Psoas muscle (tissue), 8 donors: ENCODE data around the gene DSG3. TPM values are rescaled to one million over a fixed set of nuclear protein-coding genes. Genes with fewer than 3 reads are reported as not detected.

ENCODE experiments used
- ATAC-seq, 4 donors: fragments of 200-7000 bp; cut with Tn5 transposase; one replicate each; pipeline ENCODE4 v1.9.1; 2020; ENCODE audit warnings: moderate library complexity in 3 of 4, mild to moderate bottlenecking in 2 of 4
- DNase-seq, 2 donors: peaks; one replicate each; pipeline ENCODE4 v3.0.0-alpha.2; 2020
- H3K27ac ChIP-seq: fragments of 200-600 bp; one replicate; pipeline ENCODE4 v1.8.0; 2022
- H3K27me3 ChIP-seq, 3 donors: fragments of 200-600 bp in 1 of 3; one replicate each; pipeline versions ENCODE4 v1.6.1 to v1.8.0; 2013 to 2022; ENCODE audit warnings: low read length in 2 of 3, mild to moderate bottlenecking in 2 of 3, moderate library complexity in 1 of 3; ENCODE audit not compliant: insufficient read depth in 3 of 3
- H3K36me3 ChIP-seq, 2 donors: fragments of 200-600 bp in 1 of 2; one replicate each; pipeline versions ENCODE4 v1.6.1 to v1.8.0; 2013 to 2022; ENCODE audit warnings: low read depth in 1 of 2, mild to moderate bottlenecking in 1 of 2, moderate library complexity in 1 of 2; ENCODE audit not compliant: insufficient read depth in 1 of 2
- H3K4me1 ChIP-seq: fragments of 200-600 bp; one replicate; pipeline ENCODE4 v1.8.0; 2022
- H3K4me3 ChIP-seq: fragments of 200-600 bp; one replicate; pipeline ENCODE4 v1.8.0; 2022; ENCODE audit warnings: mild to moderate bottlenecking
- H3K9me3 ChIP-seq: fragments of 200-600 bp; one replicate; pipeline ENCODE4 v1.8.0; 2022
- WGBS, 3 donors: extraction: QIAGEN DNeasy Blood & Tissue Kit; methylation state at CpG; one replicate each; pipeline versions ENCODE4 v1.1.6 to v1.1.7; 2013; 5-methylcytosine and 5-hydroxymethylcytosine counted together
- intact Hi-C, 2 donors: fragments of 100-400 bp; cut with DNase I; formaldehyde crosslinking; loops; one replicate each; pipeline versions ENCODE4 v1.11.0 to v1.14.2; 2022
- polyA plus RNA-seq, 3 donors: library from polyadenylated mRNA; stranded (reverse); fragments of 200-250 nt; gene quantifications; one replicate each; pipeline ENCODE4 v1.2.3, GENCODE V29; 2013
- total RNA-seq, 4 donors: library from RNA; stranded (reverse); fragmentation: NEBNext Ultra II Directional in 2 of 4; extraction: Animal tissue kit (Norgen Biotek cat#: 25700) in 2 of 4; gene quantifications; one replicate each; pipeline versions ENCODE4 v1.2.1 to v1.2.4, GENCODE V29; 2021 to 2023
- TF ChIP-seq, protein P1 (sequence below): fragments of 200-600 bp; IDR thresholded peaks from one replicate; pipeline ENCODE4 v1.8.0; 2022; ENCODE audit warnings: antibody characterized with exemption
- donor health status: healthy with polysubstance abuse.
- donor health status: DM: no; HTN: no; CAD: no; lungs with moderate emphysema.
- donor health status: Bipolar disorder and iron deficiency.
- donor health status: healthy.
- donor health status: DM: yes; HTN: yes; CAD: no.
- donor health status: DM: no; HTN: no; CAD: no.
- donor health status: DM: no; HTN: no; CAD: no.
- donor health status: DM: yes; HTN: yes; CAD: no.

Gene DSG3
- total and polyA plus RNA-seq, 7 donors, result under 0.01 to 0.04 (median 0.02) TPM; not detected in 3

DNA sequence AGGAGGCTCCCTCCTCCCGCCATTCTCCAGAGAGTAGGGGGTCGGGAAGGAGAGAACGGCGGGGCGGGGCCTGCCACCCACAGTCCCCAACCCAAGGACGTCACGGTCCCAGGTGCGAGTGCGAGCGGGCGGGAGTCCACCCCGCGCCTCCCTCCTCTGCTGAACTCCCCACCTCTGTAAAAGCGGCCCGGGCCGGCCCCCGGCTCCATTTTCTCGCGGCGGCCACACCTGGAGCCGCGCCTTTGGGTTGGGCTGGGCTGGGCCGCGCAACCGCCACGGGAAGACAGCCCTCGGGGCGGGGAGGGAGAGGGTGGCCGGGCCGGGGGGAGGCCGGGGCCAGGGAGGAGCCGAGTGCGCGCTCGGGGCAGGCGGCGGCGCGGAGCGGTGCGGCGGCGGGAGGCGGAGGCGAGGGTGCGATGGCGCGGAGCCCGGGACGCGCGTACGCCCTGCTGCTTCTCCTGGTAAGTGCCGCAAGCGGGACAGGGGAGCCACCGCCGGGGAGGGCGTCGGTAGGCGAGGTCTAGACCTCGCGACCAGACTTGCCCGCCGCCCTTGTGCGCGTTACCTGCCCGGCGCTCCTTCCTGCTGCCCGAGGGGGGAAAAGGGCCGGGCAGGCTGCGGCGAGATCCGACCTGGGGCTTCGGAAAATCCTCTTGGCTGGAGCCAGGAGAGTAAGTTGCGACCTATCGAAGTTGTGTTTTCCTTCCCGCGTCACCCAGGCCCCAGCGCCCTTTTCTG is 50.5 kb downstream of the DSG3 start, which contains the start of gene DSG2:
DSG2 (plus strand) TSS at position 342 of the 738 bp plus-strand sequence; CDS start at position 417, 75 bp downstream.
- Histone ChIP-seq H3K27me3 (peaks cover 0 to 31% (median 3%) of the 10 kb centered on the region in 3 donors), H3K4me3 (peak within 1 kb of the TSS; percentile 73), H3K4me1 (peaks cover 8% of the 10 kb centered on the region), H3K36me3 (no peaks in the 10 kb centered on the region), H3K9me3 (no peaks in the 10 kb centered on the region), H3K27ac (no peak within 1 kb of the TSS)
- ATAC-seq, result peak; percentile 62 to 93 (median 78)
- DNase-seq, result peak; percentile 40 to 59
- intact Hi-C loops, result no loop called here
- TF ChIP-seq, protein P1, sequence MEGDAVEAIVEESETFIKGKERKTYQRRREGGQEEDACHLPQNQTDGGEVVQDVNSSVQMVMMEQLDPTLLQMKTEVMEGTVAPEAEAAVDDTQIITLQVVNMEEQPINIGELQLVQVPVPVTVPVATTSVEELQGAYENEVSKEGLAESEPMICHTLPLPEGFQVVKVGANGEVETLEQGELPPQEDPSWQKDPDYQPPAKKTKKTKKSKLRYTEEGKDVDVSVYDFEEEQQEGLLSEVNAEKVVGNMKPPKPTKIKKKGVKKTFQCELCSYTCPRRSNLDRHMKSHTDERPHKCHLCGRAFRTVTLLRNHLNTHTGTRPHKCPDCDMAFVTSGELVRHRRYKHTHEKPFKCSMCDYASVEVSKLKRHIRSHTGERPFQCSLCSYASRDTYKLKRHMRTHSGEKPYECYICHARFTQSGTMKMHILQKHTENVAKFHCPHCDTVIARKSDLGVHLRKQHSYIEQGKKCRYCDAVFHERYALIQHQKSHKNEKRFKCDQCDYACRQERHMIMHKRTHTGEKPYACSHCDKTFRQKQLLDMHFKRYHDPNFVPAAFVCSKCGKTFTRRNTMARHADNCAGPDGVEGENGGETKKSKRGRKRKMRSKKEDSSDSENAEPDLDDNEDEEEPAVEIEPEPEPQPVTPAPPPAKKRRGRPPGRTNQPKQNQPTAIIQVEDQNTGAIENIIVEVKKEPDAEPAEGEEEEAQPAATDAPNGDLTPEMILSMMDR, result no peak
- 0 to 1% (median 1%) methylated on average over 41 to 79 of the region's 79 CpGs for WGBS, 3 donors

DNA sequence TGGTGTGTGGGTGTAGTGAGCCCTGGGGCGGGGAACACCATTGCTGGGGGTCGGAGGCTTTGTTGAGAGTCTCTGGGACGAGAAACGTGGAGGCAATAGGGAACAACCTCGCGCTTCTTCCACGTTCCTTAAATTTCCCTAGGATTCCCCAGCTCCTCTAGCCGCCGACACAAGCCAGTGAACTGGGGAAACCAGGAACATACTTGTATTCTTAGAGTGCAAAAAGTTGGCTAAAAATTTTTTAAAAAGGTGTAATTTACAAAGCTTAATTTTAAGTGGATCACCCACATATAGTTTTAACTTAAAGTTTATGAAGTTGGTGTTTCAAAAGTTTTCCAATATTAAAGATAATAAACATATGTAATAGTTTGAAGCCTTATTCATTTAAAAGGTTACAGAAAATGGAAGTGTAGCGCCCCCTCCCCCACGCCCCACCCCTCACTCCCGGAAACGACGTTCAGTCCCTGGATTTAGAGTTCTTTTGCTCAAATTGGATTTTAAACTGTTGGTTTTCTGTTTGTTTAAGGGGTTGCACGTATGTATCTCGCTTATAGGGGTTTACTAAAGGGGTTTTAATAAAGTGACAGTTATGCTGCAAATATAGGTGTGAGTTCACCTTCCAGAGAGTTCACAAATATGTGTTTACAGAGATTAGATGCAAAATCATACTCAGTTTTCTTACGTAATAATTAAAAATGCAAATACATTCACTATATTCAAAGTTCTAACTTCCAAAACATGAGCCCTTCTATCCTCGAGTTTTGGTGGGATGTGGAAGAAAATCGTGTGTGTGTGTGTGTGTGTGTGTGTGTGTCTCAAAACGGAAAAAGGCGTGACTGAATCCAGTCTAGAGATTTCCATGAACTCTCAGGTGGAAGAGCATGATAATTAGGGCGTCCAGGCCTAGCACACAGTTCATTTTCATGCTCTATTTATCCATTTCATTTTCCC is 51.3 kb downstream of the DSG3 start:
- TF ChIP-seq, protein P1, result no peak
- peak in 1 of 4 donors; percentile 19 for ATAC-seq

DNA sequence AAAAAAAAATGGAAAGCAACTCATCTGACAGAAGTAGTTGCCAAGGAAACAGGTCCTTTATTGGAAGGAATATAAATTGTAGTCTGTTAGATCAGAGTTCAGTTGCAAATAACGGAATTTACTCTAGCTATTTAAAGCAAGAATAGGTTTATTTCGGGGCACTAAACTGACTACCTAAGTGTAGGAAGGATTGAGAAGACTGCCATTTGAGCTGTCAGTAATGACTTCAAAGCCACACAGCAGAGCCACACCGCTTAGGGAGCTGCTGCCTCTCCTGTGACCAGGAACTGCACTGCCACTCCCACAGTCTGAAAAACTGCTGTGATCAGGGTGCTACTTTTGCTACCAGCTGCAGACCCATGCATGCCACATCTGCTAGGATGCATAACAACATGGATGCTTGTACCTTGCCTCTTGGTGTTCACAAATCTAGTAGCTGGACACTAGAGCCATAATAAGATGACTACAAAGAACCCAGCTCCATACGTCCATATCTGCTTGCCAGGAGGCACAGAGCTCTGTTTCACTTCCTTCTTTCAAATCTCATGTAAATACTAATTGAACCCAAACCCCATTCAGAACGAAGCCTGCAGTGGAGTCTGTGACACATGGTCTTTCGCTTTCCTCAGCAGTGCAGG is 52.6 kb downstream of the DSG3 start:
- TF ChIP-seq, protein P1, result no peak
- Histone ChIP-seq H3K36me3 (no peaks in the 10 kb centered on the region), H3K9me3 (no peaks in the 10 kb centered on the region), H3K27ac (no peak overlapping the region), H3K4me1 (peaks cover 8% of the 10 kb centered on the region), H3K4me3 (no peak overlapping the region), H3K27me3 (peaks cover 0 to 37% (median 3%) of the 10 kb centered on the region in 3 donors)
- 72 to 83% (median 81%) methylated on average over 6 of the region's 6 CpGs for WGBS, 3 donors
- intact Hi-C loops, result no loop called here
- DNase-seq (no peak), ATAC-seq (no peak)

More for the DNA sequence above, 51.3 kb downstream of the DSG3 start:
- no peaks in the 10 kb centered on the region for H3K36me3 ChIP-seq
- WGBS, 3 donors, result 17 to 21% (median 19%) methylated on average over 22 of the region's 22 CpGs
- no peak overlapping the region for H3K27ac ChIP-seq
- H3K27me3 ChIP-seq, result peaks cover 0 to 37% (median 3%) of the 10 kb centered on the region in 3 donors
- peak overlapping the region; percentile 73 for H3K4me3 ChIP-seq
- peaks cover 8% of the 10 kb centered on the region for H3K4me1 ChIP-seq
- H3K9me3 ChIP-seq, result no peaks in the 10 kb centered on the region
- DNase-seq, result no peak
- intact Hi-C loops, result no loop called here

DNA sequence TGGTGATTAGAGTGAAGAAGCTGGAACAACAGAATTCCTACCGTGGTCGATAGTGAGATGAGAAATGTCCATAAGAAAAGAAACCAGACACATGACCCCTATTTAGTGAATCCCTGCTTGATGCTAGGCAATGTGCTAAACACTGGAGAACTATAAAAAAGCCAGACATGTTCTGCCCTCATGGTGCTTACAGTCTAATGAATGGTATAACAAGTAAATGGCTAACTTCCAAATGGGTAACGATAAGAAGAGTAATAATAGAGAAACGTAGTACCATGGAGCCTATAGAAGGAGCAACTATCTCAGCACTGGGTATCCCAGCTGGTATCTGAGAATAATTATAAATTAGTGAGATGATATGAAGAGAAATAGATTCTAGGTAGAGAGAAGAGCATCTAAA is 55.5 kb downstream of the DSG3 start:
- intact Hi-C loops, result no loop called here
- ATAC-seq, result no peak
- WGBS, 3 donors, result 92 to 94% (median 92%) methylated on average over 4 of the region's 4 CpGs
- Histone ChIP-seq H3K9me3 (no peaks in the 10 kb centered on the region), H3K27ac (no peak overlapping the region), H3K4me3 (no peak overlapping the region), H3K36me3 (no peaks in the 10 kb centered on the region), H3K27me3 (peaks cover 0 to 26% (median 4%) of the 10 kb centered on the region in 3 donors), H3K4me1 (peaks cover 8% of the 10 kb centered on the region)
- TF ChIP-seq, protein P1, result no peak
- DNase-seq, result no peak
